ENCODE results near the gene VASP.
"Not testable (repeated sequence)": the region's sequence is repeated elsewhere in the genome, so short reads cannot be mapped to it uniquely, and the experiment has no call there.

The VASP gene

GRCh38 chr19:45497791-45498190 lies 9.5 kb upstream of the VASP start:
- DNase-seq: no peak

DNA sequence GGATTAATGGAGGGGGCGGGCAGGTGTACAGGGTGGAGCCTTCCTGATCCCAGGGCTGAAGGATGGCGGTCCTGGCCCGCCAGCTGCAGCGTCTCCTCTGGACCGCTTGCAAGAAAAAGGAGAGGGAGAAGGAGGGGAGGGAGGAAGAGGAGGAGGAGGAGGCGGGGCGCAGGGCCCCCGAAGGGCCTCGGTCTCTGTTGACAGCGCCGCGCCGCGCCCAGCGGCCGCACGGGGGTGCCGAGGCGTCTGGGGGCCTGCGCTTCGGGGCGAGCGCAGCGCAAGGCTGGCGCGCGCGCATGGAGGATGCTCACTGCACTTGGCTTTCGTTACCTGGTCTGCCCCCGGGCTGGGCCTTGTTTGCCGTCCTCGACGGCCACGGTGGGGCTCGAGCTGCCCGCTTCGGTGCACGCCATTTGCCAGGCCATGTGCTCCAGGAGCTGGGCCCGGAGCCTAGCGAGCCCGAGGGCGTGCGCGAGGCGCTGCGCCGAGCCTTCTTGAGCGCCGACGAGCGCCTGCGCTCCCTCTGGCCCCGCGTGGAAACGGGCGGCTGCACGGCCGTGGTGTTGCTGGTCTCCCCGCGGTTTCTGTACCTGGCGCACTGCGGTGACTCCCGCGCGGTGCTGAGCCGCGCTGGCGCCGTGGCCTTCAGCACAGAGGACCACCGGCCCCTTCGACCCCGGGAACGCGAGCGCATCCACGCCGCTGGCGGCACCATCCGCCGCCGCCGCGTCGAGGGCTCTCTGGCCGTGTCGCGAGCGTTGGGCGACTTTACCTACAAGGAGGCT lies 8.7 kb upstream of the VASP start, which contains the start of gene PPM1N:
Gene PPM1N, plus strand, starts transcription at position 33 of the 785 bp plus-strand sequence. Its CDS starts 30 bp downstream, at position 63.
- peak; percentile 72 for DNase-seq

DNA sequence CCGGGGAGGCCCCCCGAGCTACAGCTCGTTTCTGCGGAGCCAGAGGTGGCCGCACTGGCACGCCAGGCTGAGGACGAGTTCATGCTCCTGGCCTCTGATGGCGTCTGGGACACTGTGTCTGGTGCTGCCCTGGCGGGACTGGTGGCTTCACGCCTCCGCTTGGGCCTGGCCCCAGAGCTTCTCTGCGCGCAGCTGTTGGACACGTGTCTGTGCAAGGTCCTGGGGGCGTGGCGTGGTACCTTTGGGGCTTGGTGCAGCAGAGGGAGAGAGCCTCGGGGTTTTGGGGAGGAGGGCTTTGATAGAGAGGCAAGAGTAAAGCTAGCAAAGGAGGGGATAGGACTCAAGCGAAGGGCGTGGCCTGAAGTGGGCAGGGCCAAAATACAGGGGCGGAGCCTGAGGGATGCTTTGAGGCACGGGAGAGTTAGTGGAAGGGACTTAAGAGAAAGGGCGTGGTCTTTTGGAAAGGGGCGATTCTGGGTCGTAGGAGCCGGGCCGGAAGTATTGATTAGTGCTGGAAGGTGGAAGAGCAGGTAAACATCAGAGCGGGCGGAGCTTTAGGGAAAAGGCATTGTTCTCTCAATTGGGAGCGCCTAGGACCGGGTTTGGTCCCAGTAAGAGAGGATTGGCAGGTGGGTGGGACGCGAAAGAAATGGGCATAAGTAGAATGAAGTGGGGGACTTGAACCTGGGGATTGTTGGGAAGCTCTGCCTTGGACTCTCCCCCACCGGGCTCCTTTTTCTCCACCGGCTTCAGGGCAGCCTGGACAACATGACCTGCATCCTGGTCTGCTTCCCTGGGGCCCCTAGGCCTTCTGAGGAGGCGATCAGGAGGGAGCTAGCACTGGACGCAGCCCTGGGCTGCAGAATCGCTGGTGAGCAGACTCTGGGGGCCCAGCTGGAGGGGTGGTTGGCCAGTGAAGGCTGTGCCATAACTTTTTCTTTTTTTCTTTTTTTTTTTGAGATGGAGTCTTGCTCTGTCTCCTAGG lies 7.8 kb upstream of the VASP start:
- DNase-seq: peak; percentile 71 to 76

GRCh38 chr19:45500918-45501729 lies 6.2 kb upstream of the VASP start:
- DNase-seq: no peak

DNA sequence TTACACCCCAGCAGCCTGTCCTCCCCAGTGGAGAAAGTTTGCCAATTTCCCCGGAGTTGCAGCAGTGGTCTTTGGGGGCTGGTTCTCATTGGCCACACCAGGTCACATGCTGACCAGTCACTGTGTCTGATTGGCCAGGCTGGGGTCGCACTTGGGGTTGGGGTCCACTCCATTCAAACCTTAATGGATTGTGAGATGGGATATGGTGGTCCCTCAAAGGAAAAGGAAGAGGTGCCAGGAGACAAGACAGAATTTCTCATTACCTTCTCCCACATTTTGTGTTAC lies 5.6 kb upstream of the VASP start:
- no peak for DNase-seq

GRCh38 chr19:45502111-45502510 lies 5.2 kb upstream of the VASP start:
- no peak for DNase-seq

DNA sequence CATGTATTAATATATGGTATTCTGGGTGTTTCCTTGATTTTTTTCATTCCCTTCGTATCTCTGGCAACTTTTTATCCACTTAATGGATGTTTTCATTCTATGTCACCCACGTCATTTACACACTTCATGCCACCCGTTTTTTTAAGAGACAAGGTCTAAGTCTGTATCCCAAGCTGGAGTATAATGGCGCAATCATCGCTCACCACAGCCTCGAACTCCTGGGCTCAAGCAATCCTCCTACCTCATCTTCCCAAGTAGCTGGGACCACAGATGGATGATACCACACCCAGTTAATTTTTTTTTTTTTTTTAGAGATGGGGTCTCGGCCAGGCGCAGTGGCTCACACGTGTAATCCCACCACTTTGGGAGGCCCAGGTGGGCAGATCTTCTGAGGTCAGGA lies 3.4 kb upstream of the VASP start:
- DNase-seq: no peak

DNA sequence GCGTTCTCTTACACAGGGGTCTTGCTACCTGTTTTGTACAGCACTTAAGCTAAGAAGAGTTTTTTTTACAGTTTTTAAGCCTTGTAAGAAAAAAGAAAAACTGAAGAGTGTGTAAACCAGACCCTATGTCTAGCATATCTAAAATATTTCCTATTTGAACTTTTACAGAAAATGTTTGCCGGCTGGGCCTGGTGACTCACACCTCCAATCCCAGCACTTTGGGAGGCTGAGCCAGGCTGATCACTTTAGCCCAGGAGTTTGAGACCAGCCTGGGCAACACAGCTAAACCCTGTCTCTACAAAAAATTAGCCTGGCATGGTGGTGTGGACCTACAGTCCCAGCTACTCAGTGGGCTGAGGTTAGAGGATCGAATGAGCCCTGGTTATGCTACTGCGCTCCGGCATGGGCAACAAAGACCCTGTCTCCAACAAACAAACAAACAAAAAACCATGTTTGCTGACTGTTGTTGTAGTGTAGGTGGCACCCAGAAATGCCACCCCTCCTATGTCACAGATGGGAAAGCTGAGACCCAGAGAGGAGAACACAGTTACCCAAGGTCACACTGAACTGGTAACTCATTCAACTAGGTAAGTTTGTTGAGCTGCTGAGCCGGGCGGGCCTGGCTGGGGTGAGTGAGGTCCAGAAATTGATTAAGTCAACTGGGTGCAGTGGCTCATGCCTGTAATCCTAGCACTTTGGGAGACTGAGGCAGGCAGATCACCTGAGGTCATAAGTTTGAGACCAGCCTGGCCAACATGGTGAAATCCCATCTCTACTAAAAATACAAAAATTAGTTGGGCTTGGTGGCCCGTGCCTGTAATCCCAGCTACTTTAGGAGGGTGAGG lies 1.9 kb upstream of the VASP start:
- no peak for DNase-seq

GRCh38 chr19:45505996-45506245 lies 1.4 kb upstream of the VASP start:
- no peak for DNase-seq

- DNase-seq: peak; percentile 95
Measured at GRCh38 chr19:45506246-45506988, 862 bp upstream of the VASP start.

GRCh38 chr19:45507872-45508416 lies 665 bp downstream of the VASP start:
- DNase-seq: no peak

DNA sequence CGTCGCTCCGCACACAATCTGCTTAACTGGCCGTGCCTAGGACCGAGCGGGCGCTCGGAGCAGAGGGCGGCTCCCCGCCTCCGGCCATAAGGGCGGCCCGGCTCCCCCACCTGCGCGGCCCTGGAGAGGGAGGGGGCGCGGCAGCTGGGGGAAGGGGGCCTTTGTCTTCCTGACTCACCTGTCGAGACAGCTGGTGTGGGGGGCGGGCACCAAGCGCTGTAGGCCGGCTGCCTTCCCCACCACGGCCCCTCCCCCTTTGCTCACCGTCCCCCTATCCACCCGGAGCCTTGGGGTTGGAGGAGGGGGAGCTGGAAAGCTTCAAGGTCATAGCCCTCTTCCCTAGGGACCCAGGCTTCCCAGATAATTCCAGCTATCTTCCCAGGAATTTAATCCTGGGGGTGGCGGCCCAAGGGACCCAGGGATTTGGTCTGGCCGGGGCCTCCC lies 1.2 kb downstream of the VASP start:
- peak; percentile 45 to 52 for DNase-seq

- DNase-seq: peak; percentile 54 to 57
Measured at GRCh38 chr19:45508861-45509691, 1.8 kb downstream of the VASP start.

DNA sequence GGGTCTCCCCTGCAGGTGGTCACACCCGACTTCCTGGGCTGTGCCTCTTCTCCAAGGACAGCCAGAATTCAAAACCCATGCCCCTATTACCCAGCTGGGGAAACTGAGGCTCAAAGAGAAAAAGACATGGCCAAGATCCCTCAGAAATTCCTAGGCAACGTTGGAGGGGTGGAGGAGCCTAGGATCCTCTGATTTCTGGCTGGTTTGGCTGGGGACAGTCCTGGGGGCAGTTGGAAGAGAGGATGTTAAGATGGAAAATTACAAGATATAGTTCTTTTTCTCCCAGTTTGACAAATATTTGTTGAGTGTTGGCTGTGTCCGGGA lies 2.4 kb downstream of the VASP start:
- DNase-seq: no peak

GRCh38 chr19:45510352-45510751 lies 3.1 kb downstream of the VASP start:
- not testable (repeated sequence) for DNase-seq

GRCh38 chr19:45511074-45511473 lies 3.8 kb downstream of the VASP start:
- DNase-seq: no peak

- DNase-seq: no peak
Measured at GRCh38 chr19:45512881-45513483, 5.7 kb downstream of the VASP start.

DNA sequence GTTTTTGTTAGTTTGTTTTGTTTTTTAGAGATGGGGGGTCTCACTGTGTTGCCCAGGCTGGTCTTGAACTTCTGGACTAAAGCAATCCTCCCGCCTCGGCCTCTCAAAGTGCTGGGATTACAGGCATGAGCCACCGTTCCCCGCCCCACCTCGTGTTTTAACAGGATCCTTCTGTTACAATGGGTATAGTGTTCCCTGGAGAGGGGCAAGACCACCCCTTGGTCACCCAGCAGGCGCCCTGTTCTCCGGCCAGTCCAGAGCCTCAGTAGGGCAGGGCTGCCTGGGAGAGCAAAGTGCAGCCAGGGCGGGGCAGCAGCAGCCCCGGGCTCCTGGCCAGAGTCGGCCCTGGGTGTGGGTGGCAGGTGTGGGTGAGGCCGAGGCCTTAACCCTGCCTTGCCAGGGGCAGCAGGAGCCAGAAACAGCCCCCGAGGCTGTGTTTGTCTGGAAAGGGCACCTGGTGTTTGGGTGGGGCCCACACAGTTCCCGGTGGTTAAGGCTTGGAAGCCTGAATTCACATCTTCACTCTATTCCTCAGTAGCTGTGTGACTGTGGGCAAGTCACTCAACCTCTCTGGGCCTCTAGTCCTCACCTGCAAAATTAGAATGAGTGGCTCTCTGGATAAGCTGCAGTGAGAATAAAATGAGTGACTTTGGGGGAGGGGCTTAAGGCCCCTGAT lies 7.2 kb downstream of the VASP start:
- DNase-seq: no peak

DNA sequence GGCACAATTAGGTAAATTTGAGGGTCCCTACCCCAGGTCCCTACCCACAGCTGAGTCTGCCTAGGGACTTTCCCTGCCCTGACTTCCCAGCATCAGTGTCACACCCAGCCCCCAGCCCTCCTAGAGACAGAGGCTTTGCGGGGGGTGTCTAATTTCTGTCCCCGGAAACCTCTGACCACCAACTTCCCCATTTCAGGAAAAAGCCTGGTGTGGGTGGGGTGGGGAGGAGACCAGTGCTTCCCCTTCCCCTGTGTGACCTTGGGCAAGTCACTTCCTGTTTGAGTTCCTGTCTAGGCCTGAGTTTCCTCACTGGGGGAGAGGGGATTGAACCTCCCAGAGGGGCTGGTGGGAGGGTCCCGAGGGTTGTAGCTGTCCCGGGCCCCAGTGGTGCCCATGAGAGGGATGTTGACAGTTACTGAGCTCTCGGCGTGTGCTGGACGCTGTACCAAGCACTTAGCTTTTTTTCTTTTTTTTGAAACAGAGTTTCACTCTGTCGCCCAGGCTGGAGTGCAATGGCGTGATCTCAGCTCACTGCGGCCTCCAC lies 7.9 kb downstream of the VASP start:
- peak; percentile 51 to 80 for DNase-seq

Data from CD4-positive, alpha-beta T cell treated with Interleukin-1 beta for 1 hour (primary cell).